HCT116 (cell line): Measurements from ENCODE around the gene TBC1D2B. TPM values are rescaled to one million over a fixed set of nuclear protein-coding genes. Genes with fewer than 3 reads are reported as not detected.

Source experiments
- ATAC-seq: fragments of 200-7000 bp; cut with Tn5 transposase; 2 replicates; pipeline ENCODE4 v1.9.1; 2020; ENCODE audit warnings: mild to moderate bottlenecking, moderate library complexity
- BruUV-seq: library from RNA; stranded (reverse); fragments of 400-500 nt; replicated peaks from 2 replicates; lab custom pipeline; 2021; lab: Mats Ljungman, UMichigan
- CTCF ChIA-PET: fragments of 300-600 bp; sonication (Branson Sonifier 250); formaldehyde crosslinking; loops from one replicate; lab custom pipeline; 2021; ENCODE audit warnings: antibody characterized with exemption; lab: Charles Lee
- POLR2A ChIA-PET: fragments of 300-600, 350-600 bp; sonication (Branson Sonifier 250); formaldehyde crosslinking; loops from one replicate; lab custom pipeline; 2021; ENCODE audit warnings: antibody characterized with exemption; lab: Charles Lee
- RAD21 ChIA-PET, 2 experiments: fragments of 300-600 bp; sonication (Branson Sonifier 250); formaldehyde crosslinking; loops; one replicate each; lab custom pipeline; 2023; ENCODE audit warnings: low total read pairs in 2 of 2; ENCODE audit not compliant: uncharacterized antibody in 2 of 2, unreplicated experiment in 2 of 2, low non-redundant PET in 1 of 2; lab: Charles Lee
- DNase-seq: peaks from one replicate; pipeline ENCODE4 v3.0.0-alpha.2; 2010; ENCODE audit warnings: low read depth, low spot score
- H2AFZ ChIP-seq: fragments of 200-600 bp; shearing (Covaris generic), sonication (generic); 2 replicates; pipeline ENCODE4 v1.6.1; 2017; ENCODE audit warnings: low read depth, mixed run types, mixed read lengths, antibody characterized with exemption, low read length; ENCODE audit not compliant: poor library complexity, severe bottlenecking
- H3K27ac ChIP-seq: 2 replicates; pipeline ENCODE4 v1.5.1; 2012; ENCODE audit warnings: low read depth, low read length
- H3K27me3 ChIP-seq: fragments of 200-600 bp; sonication (generic); 2 replicates; pipeline ENCODE4 v1.6.1; 2016; ENCODE audit warnings: mixed run types, low read length, mixed read lengths; ENCODE audit not compliant: insufficient read depth
- H3K36me3 ChIP-seq, 2 experiments: fragments of 200-500 bp in 1 of 2; fragments of 200-600 bp in 1 of 2; sonication (Bioruptor generic) in 1 of 2; sonication (generic) in 1 of 2; 2 replicates each; pipeline versions ENCODE4 v1.5.1 to v1.6.1; 2014 to 2016; ENCODE audit warnings: low read length in 2 of 2, inconsistent platforms in 1 of 2, mixed read lengths in 1 of 2, mixed run types in 1 of 2; ENCODE audit not compliant: insufficient read depth in 2 of 2, control insufficient read depth in 1 of 2
- H3K4me1 ChIP-seq, 2 experiments: fragments of 200-600 bp in 1 of 2; sonication (generic) in 1 of 2; 2 replicates each; pipeline versions ENCODE4 v1.5.1 to v1.6.1; 2012 to 2017; ENCODE audit warnings: low read length in 2 of 2, inconsistent platforms in 1 of 2, mild to moderate bottlenecking in 1 of 2, mixed read lengths in 1 of 2, mixed run types in 1 of 2, moderate library complexity in 1 of 2; ENCODE audit not compliant: insufficient read depth in 2 of 2, control insufficient read depth in 1 of 2
- H3K4me2 ChIP-seq: fragments of 200-600 bp; sonication (generic); 2 replicates; pipeline ENCODE4 v1.6.1; 2017; ENCODE audit warnings: mixed run types, low read length, mixed read lengths
- H3K4me3 ChIP-seq, 2 experiments: fragments of 200-600 bp in 1 of 2; sonication (generic) in 1 of 2; replicated peaks in 1 of 2; 2 replicates each; pipeline ENCODE4 v1.5.1; 2011 to 2016; ENCODE audit warnings: low read length in 2 of 2, control low read depth in 1 of 2, low read depth in 1 of 2, mild to moderate bottlenecking in 1 of 2, mixed read lengths in 1 of 2, mixed run types in 1 of 2
- H3K79me2 ChIP-seq: fragments of 200-600 bp; sonication (generic); 2 replicates; pipeline ENCODE4 v1.6.1; 2017; ENCODE audit warnings: mild to moderate bottlenecking, mixed run types, low read length, moderate library complexity, mixed read lengths; ENCODE audit not compliant: insufficient read depth
- H3K9ac ChIP-seq: fragments of 200-600 bp; sonication (generic); 2 replicates; pipeline ENCODE4 v1.6.1; 2016; ENCODE audit warnings: low read length, mixed read lengths
- H3K9me2 ChIP-seq: fragments of 200-600 bp; sonication (generic), shearing (Covaris generic); 2 replicates; pipeline ENCODE4 v1.6.1; 2017; ENCODE audit warnings: mixed run types, mild to moderate bottlenecking, moderate library complexity; ENCODE audit not compliant: insufficient read depth
- H3K9me3 ChIP-seq, 2 experiments: fragments of 200-500 bp in 1 of 2; fragments of 200-600 bp in 1 of 2; sonication (Bioruptor generic) in 1 of 2; sonication (generic) in 1 of 2; 2 replicates each; pipeline ENCODE4 v1.6.1; 2014 to 2017; ENCODE audit warnings: low read length in 2 of 2, mixed read lengths in 2 of 2, inconsistent platforms in 1 of 2, low read depth in 1 of 2, mild to moderate bottlenecking in 1 of 2, mixed run types in 1 of 2, moderate library complexity in 1 of 2; ENCODE audit not compliant: control insufficient read depth in 1 of 2, insufficient read depth in 1 of 2
- H4K20me1 ChIP-seq: fragments of 200-600 bp; sonication (generic), shearing (Covaris generic); 2 replicates; pipeline ENCODE4 v1.6.1; 2017; ENCODE audit warnings: mixed run types, mild to moderate bottlenecking, moderate library complexity; ENCODE audit not compliant: insufficient read depth
- CEBPB ChIP-seq: IDR thresholded peaks from 2 replicates; pipeline ENCODE4 v1.6.1; 2012; ENCODE audit warnings: low read depth
- EGR1 ChIP-seq: IDR thresholded peaks from 2 replicates; pipeline ENCODE4 v1.6.1; 2012; ENCODE audit warnings: low read depth
- ELF1 ChIP-seq: IDR thresholded peaks from 2 replicates; pipeline ENCODE4 v1.6.1; 2012; ENCODE audit warnings: low read depth, borderline replicate concordance
- EZH2 ChIP-seq: fragments of 200-600 bp; sonication (generic); IDR thresholded peaks from 2 replicates; pipeline ENCODE4 v1.6.1; 2017; ENCODE audit warnings: antibody characterized with exemption, mixed run types
- EZH2phosphoT487 ChIP-seq: fragments of 200-600 bp; IDR thresholded peaks from 2 replicates; pipeline ENCODE4 v1.6.1; 2018; ENCODE audit warnings: antibody characterized with exemption, borderline replicate concordance
- FOSL1 ChIP-seq: IDR thresholded peaks from 2 replicates; pipeline ENCODE4 v1.6.1; 2012; ENCODE audit warnings: low read depth
- JUND ChIP-seq: IDR thresholded peaks from 2 replicates; pipeline ENCODE4 v1.6.1; 2012
- POLR2A ChIP-seq: IDR thresholded peaks from 2 replicates; pipeline ENCODE4 v1.7.0; 2011; ENCODE audit warnings: borderline replicate concordance; ENCODE audit not compliant: insufficient read depth, insufficient read length; ENCODE audit errors: extremely low read depth
- POLR2AphosphoS5 ChIP-seq: IDR thresholded peaks from 2 replicates; pipeline ENCODE4 v1.6.1; 2011; ENCODE audit warnings: mild to moderate bottlenecking, low read depth, low read length, moderate library complexity
- RAD21 ChIP-seq: IDR thresholded peaks from 2 replicates; pipeline ENCODE4 v1.6.1; 2012; ENCODE audit warnings: low read depth, mild to moderate bottlenecking
- SIN3A ChIP-seq: IDR thresholded peaks from 2 replicates; pipeline ENCODE4 v1.6.1; 2012; ENCODE audit warnings: low read depth
- SRF ChIP-seq: IDR thresholded peaks from 2 replicates; pipeline ENCODE4 v1.6.1; 2012; ENCODE audit warnings: low read depth
- TCF7L2 ChIP-seq: IDR thresholded peaks from 2 replicates; pipeline ENCODE4 v1.7.0; 2011; ENCODE audit warnings: borderline replicate concordance, inconsistent platforms; ENCODE audit not compliant: insufficient read depth, insufficient read length; ENCODE audit errors: extremely low read depth
- YY1 ChIP-seq: IDR thresholded peaks from 2 replicates; pipeline ENCODE4 v1.6.1; 2011; ENCODE audit warnings: low read length, low read depth, moderate library complexity, mild to moderate bottlenecking; ENCODE audit not compliant: insufficient replicate concordance; ENCODE audit errors: extremely low read depth
- ZFX ChIP-seq: fragments of 450-650 bp; IDR thresholded peaks from 2 replicates; pipeline ENCODE4 v1.6.1; 2017
- ZNF274 ChIP-seq: fragments of 200-500 bp; sonication (Bioruptor generic); IDR thresholded peaks from 2 replicates; pipeline ENCODE4 v1.6.1; 2014; ENCODE audit warnings: mild to moderate bottlenecking, low read depth, low read length, inconsistent platforms
- intact Hi-C: fragments of 100-400 bp; cut with micrococcal nuclease; formaldehyde crosslinking; loops from 2 replicates; pipeline ENCODE4 v1.10.0; 2022
- total RNA-seq: library from RNA; stranded (reverse); gene quantifications from one replicate; pipeline ENCODE4 v1.2.1, GENCODE V29; 2021; ENCODE audit not compliant: unreplicated experiment
- TF ChIP-seq, protein P1 (sequence below): IDR thresholded peaks from 2 replicates; pipeline ENCODE4 v1.6.1; 2012
- TF ChIP-seq, protein P2 (sequence below): IDR thresholded peaks from 2 replicates; pipeline ENCODE4 v1.6.1; 2011; ENCODE audit warnings: mild to moderate bottlenecking, low read length, moderate library complexity; ENCODE audit not compliant: insufficient replicate concordance; ENCODE audit errors: extremely low read depth
- TF ChIP-seq, protein P3 (sequence below): IDR thresholded peaks from 2 replicates; pipeline ENCODE4 v1.6.1; 2012
- TF ChIP-seq, protein P4 (sequence below): IDR thresholded peaks from 2 replicates; pipeline ENCODE4 v1.6.1; 2012; ENCODE audit warnings: low read depth

The TBC1D2B gene
- total RNA-seq, 1 experiment from 2014 or later: 16.6 TPM

GRCh38 chr15:78093242-78094020 lies 15.9 kb upstream of the TBC1D2B start:
- no TSS peak for BruUV-seq
- no peaks in the 10 kb centered on the region for H3K4me1 ChIP-seq
- no peak overlapping the region for H3K27ac ChIP-seq
- no peaks in the 10 kb centered on the region for H4K20me1 ChIP-seq
- ChIA-PET CTCF (no interaction called here), POLR2A (no interaction called here), RAD21 (no interaction called here)
- no peak for DNase-seq
- no peaks in the 10 kb centered on the region for H3K27me3 ChIP-seq
- no peaks in the 10 kb centered on the region for H3K79me2 ChIP-seq
- no peak overlapping the region for H2AFZ ChIP-seq
- no peak for ATAC-seq
- no peak for TF ChIP-seq EGR1
- no peak for TF ChIP-seq SIN3A
- TF ChIP-seq, protein P1, sequence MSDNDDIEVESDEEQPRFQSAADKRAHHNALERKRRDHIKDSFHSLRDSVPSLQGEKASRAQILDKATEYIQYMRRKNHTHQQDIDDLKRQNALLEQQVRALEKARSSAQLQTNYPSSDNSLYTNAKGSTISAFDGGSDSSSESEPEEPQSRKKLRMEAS: no peak
- no peak for TF ChIP-seq FOSL1
- no peak for TF ChIP-seq ELF1
- TF ChIP-seq, protein P2, sequence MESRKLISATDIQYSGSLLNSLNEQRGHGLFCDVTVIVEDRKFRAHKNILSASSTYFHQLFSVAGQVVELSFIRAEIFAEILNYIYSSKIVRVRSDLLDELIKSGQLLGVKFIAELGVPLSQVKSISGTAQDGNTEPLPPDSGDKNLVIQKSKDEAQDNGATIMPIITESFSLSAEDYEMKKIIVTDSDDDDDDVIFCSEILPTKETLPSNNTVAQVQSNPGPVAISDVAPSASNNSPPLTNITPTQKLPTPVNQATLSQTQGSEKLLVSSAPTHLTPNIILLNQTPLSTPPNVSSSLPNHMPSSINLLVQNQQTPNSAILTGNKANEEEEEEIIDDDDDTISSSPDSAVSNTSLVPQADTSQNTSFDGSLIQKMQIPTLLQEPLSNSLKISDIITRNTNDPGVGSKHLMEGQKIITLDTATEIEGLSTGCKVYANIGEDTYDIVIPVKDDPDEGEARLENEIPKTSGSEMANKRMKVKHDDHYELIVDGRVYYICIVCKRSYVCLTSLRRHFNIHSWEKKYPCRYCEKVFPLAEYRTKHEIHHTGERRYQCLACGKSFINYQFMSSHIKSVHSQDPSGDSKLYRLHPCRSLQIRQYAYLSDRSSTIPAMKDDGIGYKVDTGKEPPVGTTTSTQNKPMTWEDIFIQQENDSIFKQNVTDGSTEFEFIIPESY: no peak
- TF ChIP-seq, protein P3, sequence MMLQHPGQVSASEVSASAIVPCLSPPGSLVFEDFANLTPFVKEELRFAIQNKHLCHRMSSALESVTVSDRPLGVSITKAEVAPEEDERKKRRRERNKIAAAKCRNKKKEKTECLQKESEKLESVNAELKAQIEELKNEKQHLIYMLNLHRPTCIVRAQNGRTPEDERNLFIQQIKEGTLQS: no peak
- no peak for TF ChIP-seq RAD21
- no peak for TF ChIP-seq TCF7L2
- TF ChIP-seq EZH2phosphoT487: no peak
- TF ChIP-seq SRF: no peak
- no peak for TF ChIP-seq POLR2AphosphoS5
- TF ChIP-seq POLR2A: no peak
- no peak for TF ChIP-seq YY1
- TF ChIP-seq EZH2: no peak
- TF ChIP-seq JUND: no peak
- TF ChIP-seq ZFX: no peak
- no peak for TF ChIP-seq CEBPB
- no peak for TF ChIP-seq ZNF274
- TF ChIP-seq, protein P4, sequence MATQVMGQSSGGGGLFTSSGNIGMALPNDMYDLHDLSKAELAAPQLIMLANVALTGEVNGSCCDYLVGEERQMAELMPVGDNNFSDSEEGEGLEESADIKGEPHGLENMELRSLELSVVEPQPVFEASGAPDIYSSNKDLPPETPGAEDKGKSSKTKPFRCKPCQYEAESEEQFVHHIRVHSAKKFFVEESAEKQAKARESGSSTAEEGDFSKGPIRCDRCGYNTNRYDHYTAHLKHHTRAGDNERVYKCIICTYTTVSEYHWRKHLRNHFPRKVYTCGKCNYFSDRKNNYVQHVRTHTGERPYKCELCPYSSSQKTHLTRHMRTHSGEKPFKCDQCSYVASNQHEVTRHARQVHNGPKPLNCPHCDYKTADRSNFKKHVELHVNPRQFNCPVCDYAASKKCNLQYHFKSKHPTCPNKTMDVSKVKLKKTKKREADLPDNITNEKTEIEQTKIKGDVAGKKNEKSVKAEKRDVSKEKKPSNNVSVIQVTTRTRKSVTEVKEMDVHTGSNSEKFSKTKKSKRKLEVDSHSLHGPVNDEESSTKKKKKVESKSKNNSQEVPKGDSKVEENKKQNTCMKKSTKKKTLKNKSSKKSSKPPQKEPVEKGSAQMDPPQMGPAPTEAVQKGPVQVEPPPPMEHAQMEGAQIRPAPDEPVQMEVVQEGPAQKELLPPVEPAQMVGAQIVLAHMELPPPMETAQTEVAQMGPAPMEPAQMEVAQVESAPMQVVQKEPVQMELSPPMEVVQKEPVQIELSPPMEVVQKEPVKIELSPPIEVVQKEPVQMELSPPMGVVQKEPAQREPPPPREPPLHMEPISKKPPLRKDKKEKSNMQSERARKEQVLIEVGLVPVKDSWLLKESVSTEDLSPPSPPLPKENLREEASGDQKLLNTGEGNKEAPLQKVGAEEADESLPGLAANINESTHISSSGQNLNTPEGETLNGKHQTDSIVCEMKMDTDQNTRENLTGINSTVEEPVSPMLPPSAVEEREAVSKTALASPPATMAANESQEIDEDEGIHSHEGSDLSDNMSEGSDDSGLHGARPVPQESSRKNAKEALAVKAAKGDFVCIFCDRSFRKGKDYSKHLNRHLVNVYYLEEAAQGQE: no peak
- H3K9me2 ChIP-seq: no peaks in the 10 kb centered on the region
- H3K4me3 ChIP-seq: no peak overlapping the region
- no peak overlapping the region for H3K9ac ChIP-seq
- intact Hi-C loops: no loop called here
- H3K4me2 ChIP-seq: no peak overlapping the region
- no peaks in the 10 kb centered on the region for H3K9me3 ChIP-seq
- no peaks in the 10 kb centered on the region for H3K36me3 ChIP-seq
